Spleen (tissue), 11 donors: ENCODE results near the gene ERH. TPM values are rescaled to one million over a fixed set of nuclear protein-coding genes. Genes with fewer than 3 reads are reported as not detected.
"Not testable (repeated sequence)": the region's sequence is repeated elsewhere in the genome, so short reads cannot be mapped to it uniquely, and the experiment has no call there.

Source experiments
- DNase-seq: peaks from one replicate; pipeline ENCODE4 v3.0.0-alpha.2; 2020
- H3K27ac ChIP-seq, 8 donors: fragments of 200-600 bp; sonication (generic) in 7 of 8; 1 replicate in 4 of 8; 2 replicates in 4 of 8; pipeline versions ENCODE4 v1.5.0 to v1.8.0; 2016 to 2021; ENCODE audit warnings: inconsistent platforms in 4 of 8, mild to moderate bottlenecking in 4 of 8, moderate library complexity in 1 of 8
- H3K27me3 ChIP-seq, 7 donors: fragments of 200-600 bp; sonication (generic) in 6 of 7; replicated peaks in 1 of 7; 1 replicate in 4 of 7; 2 replicates in 3 of 7; pipeline versions ENCODE4 v1.5.0 to v1.8.0; 2016 to 2021; ENCODE audit warnings: inconsistent platforms in 3 of 7, mild to moderate bottlenecking in 1 of 7
- H3K36me3 ChIP-seq, 6 donors: fragments of 200-600 bp; sonication (generic) in 5 of 6; 1 replicate in 4 of 6; 2 replicates in 2 of 6; pipeline versions ENCODE4 v1.5.0 to v1.8.0; 2016 to 2021; ENCODE audit warnings: inconsistent platforms in 2 of 6
- H3K4me1 ChIP-seq, 6 donors: fragments of 200-600 bp; sonication (generic) in 5 of 6; 1 replicate in 3 of 6; 2 replicates in 3 of 6; pipeline versions ENCODE4 v1.5.0 to v1.8.0; 2016 to 2021; ENCODE audit warnings: inconsistent platforms in 3 of 6
- H3K4me3 ChIP-seq, 8 donors: fragments of 200-600 bp; sonication (generic) in 7 of 8; 1 replicate in 4 of 8; 2 replicates in 4 of 8; pipeline versions ENCODE4 v1.5.0 to v1.8.0; 2016 to 2021; ENCODE audit warnings: inconsistent platforms in 4 of 8, mild to moderate bottlenecking in 4 of 8, moderate library complexity in 2 of 8
- H3K9me3 ChIP-seq, 8 donors: fragments of 200-600 bp; sonication (generic) in 7 of 8; 1 replicate in 4 of 8; 2 replicates in 4 of 8; pipeline versions ENCODE4 v1.5.0 to v1.8.0; 2016 to 2021; ENCODE audit warnings: inconsistent platforms in 4 of 8
- POLR2A ChIP-seq, 3 donors: fragments of 450-650 bp; IDR thresholded peaks; one replicate each; pipeline ENCODE4 v1.5.1; 2017; ENCODE audit warnings: antibody characterized with exemption in 3 of 3, mild to moderate bottlenecking in 1 of 3
- POLR2AphosphoS5 ChIP-seq, 3 donors: sonication (generic); formaldehyde crosslinking; IDR thresholded peaks; one replicate each; pipeline ENCODE4 v1.5.1; 2017; ENCODE audit warnings: antibody characterized with exemption in 3 of 3
- WGBS, 5 donors: extraction: QIAGEN DNeasy Blood & Tissue Kit in 3 of 5; methylation state at CpG; one replicate each; pipeline versions ENCODE4 v1.1.5 to v1.1.7; 2013 to 2018; 5-methylcytosine and 5-hydroxymethylcytosine counted together
- intact Hi-C: fragments of 100-400 bp; cut with DNase I; formaldehyde crosslinking; loops from one replicate; pipeline ENCODE4 v1.15.0; 2023; ENCODE audit warnings: low total_unique reads
- polyA plus RNA-seq, 3 donors: library from polyadenylated mRNA; stranded (reverse); fragments of 200-250 nt; gene quantifications; one replicate each; pipeline ENCODE4 v1.2.1, GENCODE V29; 2013
- total RNA-seq, 7 donors: library from RNA; depleted of rRNA in 3 of 7; stranded (reverse); fragments of >200 nt in 3 of 7; fragmentation: NEBNext Ultra II Directional in 4 of 7; extraction: Animal tissue kit (Norgen Biotek cat#: 25700) in 4 of 7; gene quantifications; one replicate each; pipeline versions ENCODE4 v1.1.0 to v1.2.1, GENCODE V29; 2016 to 2021
- TF ChIP-seq, protein P1 (sequence below), 11 experiments: fragments of 200-600 bp in 7 of 11; fragments of 450-650 bp in 4 of 11; sonication (generic) in 4 of 11; IDR thresholded peaks in 8 of 11; conservative IDR thresholded peaks in 3 of 11; 1 replicate in 7 of 11; 2 replicates in 4 of 11; pipeline versions ENCODE4 v1.4.0 to v1.8.0; 2016 to 2021; ENCODE audit warnings: antibody characterized with exemption in 11 of 11, inconsistent platforms in 4 of 11, mild to moderate bottlenecking in 1 of 11
- donor health status: healthy with polysubstance abuse.
- donor health status: DM: no; HTN: no; CAD: no; lungs with moderate emphysema.
- donor health status: DM: no; HTN: no; CAD: no.
- donor health status: Bipolar disorder and iron deficiency.
- donor health status: healthy.
- donor health status: DM: no; HTN: no; CAD: no.
- donor health status: DM: yes; HTN: yes; CAD: no.

ERH gene
- total and polyA plus RNA-seq, 10 donors = 53.5 to 182 (median 127) TPM

DNA sequence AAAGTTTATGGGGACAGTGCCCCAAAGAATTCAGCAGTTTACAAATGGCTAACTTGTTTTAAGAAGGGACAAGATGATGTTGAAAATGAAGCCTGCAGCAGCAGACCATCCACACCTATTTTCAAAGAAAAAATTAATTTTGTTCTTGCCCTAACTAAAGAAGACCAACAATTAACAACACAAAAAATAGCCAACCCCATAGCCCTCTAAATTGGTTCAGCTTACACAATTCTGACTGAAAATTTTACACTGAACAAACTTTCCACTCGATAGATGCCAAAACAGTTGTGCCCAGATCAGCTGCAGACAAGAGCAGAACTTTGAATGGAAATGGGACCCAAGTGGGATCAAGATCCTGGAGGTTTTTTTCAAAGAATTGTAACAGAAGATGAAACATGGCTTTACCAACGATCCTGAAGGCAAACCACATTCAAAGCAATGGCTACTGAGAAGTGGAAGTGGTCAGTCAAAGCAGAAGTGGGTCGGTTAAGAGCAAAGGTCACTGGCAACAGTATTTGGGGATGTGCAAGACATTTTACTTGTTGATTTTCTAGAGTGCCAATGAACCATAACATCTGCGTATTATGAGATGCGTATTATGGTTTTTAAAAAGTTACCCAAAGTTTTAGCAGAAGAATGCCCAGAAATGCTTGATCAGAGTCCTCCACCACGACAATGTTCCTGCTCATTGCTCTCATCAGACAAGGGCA, 30.3 kb upstream of the ERH start:
- TF ChIP-seq, protein P1, sequence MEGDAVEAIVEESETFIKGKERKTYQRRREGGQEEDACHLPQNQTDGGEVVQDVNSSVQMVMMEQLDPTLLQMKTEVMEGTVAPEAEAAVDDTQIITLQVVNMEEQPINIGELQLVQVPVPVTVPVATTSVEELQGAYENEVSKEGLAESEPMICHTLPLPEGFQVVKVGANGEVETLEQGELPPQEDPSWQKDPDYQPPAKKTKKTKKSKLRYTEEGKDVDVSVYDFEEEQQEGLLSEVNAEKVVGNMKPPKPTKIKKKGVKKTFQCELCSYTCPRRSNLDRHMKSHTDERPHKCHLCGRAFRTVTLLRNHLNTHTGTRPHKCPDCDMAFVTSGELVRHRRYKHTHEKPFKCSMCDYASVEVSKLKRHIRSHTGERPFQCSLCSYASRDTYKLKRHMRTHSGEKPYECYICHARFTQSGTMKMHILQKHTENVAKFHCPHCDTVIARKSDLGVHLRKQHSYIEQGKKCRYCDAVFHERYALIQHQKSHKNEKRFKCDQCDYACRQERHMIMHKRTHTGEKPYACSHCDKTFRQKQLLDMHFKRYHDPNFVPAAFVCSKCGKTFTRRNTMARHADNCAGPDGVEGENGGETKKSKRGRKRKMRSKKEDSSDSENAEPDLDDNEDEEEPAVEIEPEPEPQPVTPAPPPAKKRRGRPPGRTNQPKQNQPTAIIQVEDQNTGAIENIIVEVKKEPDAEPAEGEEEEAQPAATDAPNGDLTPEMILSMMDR (IDR thresholded peaks at IDR 0.05 in 8 of 11, conservative IDR thresholded peaks at IDR 0.05 in 3 of 11) = no peak
- TF ChIP-seq POLR2AphosphoS5 (IDR thresholded peaks at IDR 0.05) (peak in 1 of 3 donors; percentile 38), POLR2A (IDR thresholded peaks at IDR 0.05) (no peak)
- 64 to 76% (median 69%) methylated on average over 6 of the region's 6 CpGs for WGBS, 5 donors
- Histone ChIP-seq H3K4me3 (no peak overlapping the region), H3K36me3 (peaks cover 0 to 56% (median 26%) of the 10 kb centered on the region in 6 donors), H3K4me1 (peaks cover 0 to 36% (median 6%) of the 10 kb centered on the region in 6 donors), H3K27ac (peak overlapping the region in 1 of 8 donors; percentile 18), H3K27me3 (no peaks in the 10 kb centered on the region), H3K9me3 (no peaks in the 10 kb centered on the region)
- no peak for DNase-seq
- intact Hi-C loops = no loop called here

DNA sequence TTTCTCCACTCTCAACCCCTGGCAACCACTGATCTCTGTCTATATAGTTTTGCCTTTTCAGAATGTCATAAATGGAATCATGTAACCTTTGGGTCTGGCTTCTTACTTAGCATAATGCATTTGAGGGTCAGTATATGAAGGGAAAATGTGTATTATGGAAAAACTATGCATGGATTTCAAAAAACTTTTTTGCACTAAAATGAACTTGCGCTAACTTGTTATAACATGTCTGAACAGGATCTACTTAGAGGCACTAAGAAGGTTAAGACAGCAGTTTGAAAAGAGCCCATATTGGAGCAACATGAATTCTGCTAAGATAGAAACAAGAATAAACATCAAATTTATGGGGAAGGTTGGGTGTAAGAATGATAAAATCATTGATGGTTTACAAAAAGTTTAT, 29.5 kb upstream of the ERH start:
- Histone ChIP-seq H3K36me3 (peaks cover 0 to 57% (median 26%) of the 10 kb centered on the region in 6 donors), H3K27ac (no peak overlapping the region), H3K27me3 (no peaks in the 10 kb centered on the region), H3K4me3 (no peak overlapping the region), H3K4me1 (peaks cover 0 to 37% (median 6%) of the 10 kb centered on the region in 6 donors), H3K9me3 (no peaks in the 10 kb centered on the region)
- WGBS, 5 donors = 93 to 100% (median 96%) methylated on average over 1 of the region's 1 CpG
- TF ChIP-seq, protein P1 (IDR thresholded peaks at IDR 0.05 in 8 of 11, conservative IDR thresholded peaks at IDR 0.05 in 3 of 11) = no peak
- intact Hi-C loops = no loop called here
- no peak for DNase-seq

DNA sequence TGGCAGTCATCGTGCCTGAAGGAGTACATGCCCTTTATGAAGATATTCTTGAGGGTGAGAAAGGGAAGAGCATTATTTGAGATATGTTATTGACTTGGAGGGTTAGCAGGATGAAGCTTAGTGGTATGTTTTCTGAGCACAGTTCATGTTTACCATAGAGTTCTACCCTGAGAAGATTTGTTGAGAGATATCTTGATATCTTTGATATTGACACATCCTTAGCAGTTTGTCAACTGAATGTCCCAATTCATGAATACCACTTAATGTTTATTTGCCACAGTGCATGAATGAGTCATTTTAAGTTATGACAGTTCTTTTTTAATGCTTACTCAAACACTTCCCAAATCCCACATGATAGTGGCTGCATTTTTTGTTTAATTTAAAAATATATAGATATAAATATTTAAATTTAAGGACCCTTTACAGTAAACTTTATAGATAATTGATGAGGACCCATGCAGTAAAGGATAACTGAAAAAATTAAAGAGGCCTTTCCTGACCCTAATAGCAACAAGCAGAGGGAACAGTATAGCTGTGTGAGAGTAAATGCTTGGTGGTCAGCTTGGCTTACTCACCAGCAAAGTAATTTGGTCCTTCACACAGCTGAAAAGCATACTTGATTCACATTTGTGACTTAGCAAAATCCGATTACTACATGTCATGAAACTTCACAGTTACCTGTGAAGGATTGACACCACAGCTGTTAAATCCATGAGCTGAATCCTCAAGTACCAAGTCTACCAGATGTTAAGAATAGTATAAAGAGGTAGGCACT, 26.2 kb upstream of the ERH start:
- Histone ChIP-seq H3K27ac (no peak overlapping the region), H3K36me3 (peaks cover 0 to 68% (median 26%) of the 10 kb centered on the region in 6 donors), H3K9me3 (no peaks in the 10 kb centered on the region), H3K4me3 (no peak overlapping the region), H3K4me1 (peaks cover 0 to 37% (median 8%) of the 10 kb centered on the region in 6 donors), H3K27me3 (no peaks in the 10 kb centered on the region)
- intact Hi-C loops = no loop called here
- DNase-seq = no peak
- WGBS, 5 donors = 91 to 95% (median 92%) methylated on average over 2 of the region's 2 CpGs
- TF ChIP-seq POLR2A (IDR thresholded peaks at IDR 0.05) (no peak), POLR2AphosphoS5 (IDR thresholded peaks at IDR 0.05) (no peak)
- TF ChIP-seq, protein P1 (IDR thresholded peaks at IDR 0.05 in 8 of 11, conservative IDR thresholded peaks at IDR 0.05 in 3 of 11) = no peak

DNA sequence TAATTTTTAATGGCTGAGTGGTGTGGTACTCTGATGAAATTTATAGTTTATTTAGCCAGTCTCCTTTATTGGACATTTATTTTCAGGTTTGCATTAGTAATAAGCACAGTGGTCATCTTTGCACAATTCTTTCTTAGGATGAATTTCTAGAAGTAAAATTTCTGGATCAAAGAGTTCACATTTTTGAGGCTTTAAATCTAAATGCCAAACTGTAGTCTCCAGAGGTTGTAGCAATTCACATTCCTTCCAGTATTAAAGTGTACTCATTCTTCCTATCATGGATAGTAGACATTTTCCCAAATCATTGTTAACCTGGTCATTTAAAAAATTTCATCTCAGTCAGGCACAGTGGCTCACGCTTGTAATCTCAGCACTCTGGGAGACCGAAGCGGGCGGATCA, 25.2 kb upstream of the ERH start:
- 98 to 100% (median 99%) methylated on average over 4 of the region's 4 CpGs for WGBS, 5 donors
- no peak for DNase-seq
- H3K4me3 ChIP-seq = no peak overlapping the region
- H3K9me3 ChIP-seq = no peaks in the 10 kb centered on the region
- peaks cover 0 to 26% (median 3%) of the 10 kb centered on the region in 6 donors for H3K4me1 ChIP-seq
- TF ChIP-seq, protein P1 (IDR thresholded peaks at IDR 0.05 in 8 of 11, conservative IDR thresholded peaks at IDR 0.05 in 3 of 11) = no peak
- TF ChIP-seq POLR2A (IDR thresholded peaks at IDR 0.05) = no peak
- no peak for TF ChIP-seq POLR2AphosphoS5 (IDR thresholded peaks at IDR 0.05)
- H3K27ac ChIP-seq = no peak overlapping the region
- intact Hi-C loops = no loop called here
- H3K27me3 ChIP-seq = no peaks in the 10 kb centered on the region
- peaks cover 0 to 61% (median 26%) of the 10 kb centered on the region in 6 donors for H3K36me3 ChIP-seq

DNA sequence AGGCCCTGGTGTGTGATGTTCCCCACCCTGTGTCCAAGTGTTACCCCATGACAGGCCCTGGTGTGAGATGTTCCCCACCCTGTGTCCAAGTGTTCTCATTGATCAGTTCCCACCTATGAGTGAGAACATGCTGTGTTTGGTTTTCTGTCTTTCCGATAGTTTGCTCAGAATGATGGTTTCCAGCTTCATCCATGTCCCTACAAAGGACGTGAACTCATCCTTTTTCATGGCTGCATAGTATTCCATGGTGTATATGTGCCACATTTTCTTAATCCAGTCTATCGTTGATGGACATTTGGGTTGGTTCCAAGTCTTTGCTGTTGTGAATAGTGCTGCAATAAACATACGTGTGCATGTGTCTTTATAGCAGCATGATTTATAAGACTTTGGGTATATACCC, 18.0 kb upstream of the ERH start:
- H3K4me1 ChIP-seq, DNase-seq, intact Hi-C loops, H3K27me3 ChIP-seq, H3K4me3 ChIP-seq, H3K36me3 ChIP-seq, H3K27ac ChIP-seq: not testable (repeated sequence)
- WGBS, 5 donors = 92 to 98% (median 96%) methylated on average over 4 of the region's 4 CpGs
- peaks cover 0 to 23% (median 8%) of the 10 kb centered on the region in 8 donors for H3K9me3 ChIP-seq
